Measurements from ENCODE around the gene BET1L.
A peak's percentile ranks its signal among the peaks of the same experiment; 100 is the strongest.

BET1L gene

GRCh38 chr11:207208-207862 lies at the start of gene BET1L, which contains the start of gene RIC8A:
TSS of gene BET1L (minus strand) at chr11:207399. CDS start at chr11:207321, 78 bp downstream.
TSS of gene RIC8A (plus strand) at chr11:207708. CDS start at chr11:208855, 1,147 bp downstream.
- peaks cover 12 to 62% (median 53%) of the 10 kb centered on the region in 4 donors for H3K4me1 ChIP-seq
- TF ChIP-seq CTCF (IDR thresholded peaks at IDR 0.05): peak in 1 of 2 experiments; percentile 20
- peak within 1 kb of the TSS; percentile 93 to 97 for H3K4me3 ChIP-seq
- no peaks in the 10 kb centered on the region for H3K9me3 ChIP-seq
- H3K27me3 ChIP-seq: no peaks in the 10 kb centered on the region
- H3K36me3 ChIP-seq: peaks cover 35 to 66% (median 53%) of the 10 kb centered on the region in 3 donors
- peak within 1 kb of the TSS; percentile 96 to 97 for H3K27ac ChIP-seq
- intact Hi-C loops (cut with DNase I; ENCODE audit: low total_unique reads): loop anchor here (5.0 kb wide), 1 partner anchor 240 kb away; no protein-coding TSS in a partner anchor
- DNase-seq: peak; percentile 99

GRCh38 chr11:255816-256215 lies 48.6 kb upstream of the BET1L start:
- H3K27me3 ChIP-seq: peaks cover 0 to 14% of the 10 kb centered on the region in 2 donors
- TF ChIP-seq CTCF (IDR thresholded peaks at IDR 0.05): no peak
- peaks cover 0 to 33% (median 27%) of the 10 kb centered on the region in 3 donors for H3K36me3 ChIP-seq
- no peaks in the 10 kb centered on the region for H3K9me3 ChIP-seq
- no peak overlapping the region for H3K27ac ChIP-seq
- intact Hi-C loops (cut with DNase I; ENCODE audit: low total_unique reads): loop anchor here (10.0 kb wide), 1 partner anchor 49 kb away; the partner anchor contains the start of gene IFITM2
- no peaks in the 10 kb centered on the region for H3K4me1 ChIP-seq
- peak in 1 of 2 donors; percentile 40 for DNase-seq
- H3K4me3 ChIP-seq: no peak overlapping the region

- intact Hi-C loops (cut with DNase I; ENCODE audit: low total_unique reads): loop anchor here (10.0 kb wide), 1 partner anchor 50 kb away; the partner anchor contains the start of gene IFITM2
- DNase-seq: no peak
Measured at GRCh38 chr11:255176-255575, 48.0 kb upstream of the BET1L start.

GRCh38 chr11:253886-254270 lies 46.7 kb upstream of the BET1L start:
- DNase-seq: peak in 1 of 2 donors; percentile 39
- Histone ChIP-seq H3K27ac (no peak overlapping the region), H3K4me3 (no peak overlapping the region), H3K36me3 (peaks cover 3 to 50% (median 46%) of the 10 kb centered on the region in 3 donors), H3K27me3 (peaks cover 0 to 10% of the 10 kb centered on the region in 2 donors), H3K9me3 (no peaks in the 10 kb centered on the region), H3K4me1 (no peaks in the 10 kb centered on the region)
- TF ChIP-seq CTCF (IDR thresholded peaks at IDR 0.05): no peak
- intact Hi-C loops (cut with DNase I; ENCODE audit: low total_unique reads): loop anchor here (10.0 kb wide), 1 partner anchor 51 kb away; the partner anchor contains the start of gene IFITM2

More at GRCh38 chr11:255176-255575, 48.0 kb upstream of the BET1L start:
- Histone ChIP-seq H3K36me3 (peaks cover 0 to 39% (median 33%) of the 10 kb centered on the region in 3 donors), H3K9me3 (no peaks in the 10 kb centered on the region), H3K27me3 (peaks cover 0 to 14% of the 10 kb centered on the region in 2 donors), H3K27ac (no peak overlapping the region), H3K4me3 (no peak overlapping the region), H3K4me1 (no peaks in the 10 kb centered on the region)
- no peak for TF ChIP-seq CTCF (IDR thresholded peaks at IDR 0.05)

GRCh38 chr11:253160-253885 lies 46.1 kb upstream of the BET1L start:
- TF ChIP-seq CTCF (IDR thresholded peaks at IDR 0.05): no peak
- no peak for DNase-seq
- peaks cover 9 to 56% (median 51%) of the 10 kb centered on the region in 3 donors for H3K36me3 ChIP-seq
- no peaks in the 10 kb centered on the region for H3K9me3 ChIP-seq
- peaks cover 0 to 8% of the 10 kb centered on the region in 2 donors for H3K27me3 ChIP-seq
- intact Hi-C loops (cut with DNase I; ENCODE audit: low total_unique reads): loop anchor here (10.0 kb wide), 1 partner anchor 51 kb away; the partner anchor contains the start of gene IFITM2
- H3K4me3 ChIP-seq: no peak overlapping the region
- no peak overlapping the region for H3K27ac ChIP-seq
- no peaks in the 10 kb centered on the region for H3K4me1 ChIP-seq
